Measurements from ENCODE around the gene NOX5.

The NOX5 gene

DNA sequence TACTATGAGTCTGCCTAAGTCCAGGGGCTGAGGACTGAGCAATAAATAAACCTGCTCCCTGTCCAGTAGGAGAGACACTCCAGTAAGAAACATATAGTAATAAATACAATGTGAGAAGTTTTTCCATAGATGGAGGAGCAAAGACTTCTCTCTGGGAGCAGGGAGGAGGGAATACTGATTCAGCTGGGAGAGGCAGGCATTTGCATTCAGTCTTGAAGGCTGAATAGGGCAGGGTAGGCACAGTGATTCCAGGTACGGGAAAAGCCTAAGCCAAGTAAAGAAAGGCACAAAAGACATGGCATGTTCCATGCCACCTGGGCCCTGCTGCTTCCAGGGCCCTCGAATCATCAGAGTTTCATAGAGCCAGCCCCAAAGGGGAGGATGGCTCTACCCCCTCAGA is 86.3 kb downstream of the NOX5 start:
- no peak for DNase-seq

DNA sequence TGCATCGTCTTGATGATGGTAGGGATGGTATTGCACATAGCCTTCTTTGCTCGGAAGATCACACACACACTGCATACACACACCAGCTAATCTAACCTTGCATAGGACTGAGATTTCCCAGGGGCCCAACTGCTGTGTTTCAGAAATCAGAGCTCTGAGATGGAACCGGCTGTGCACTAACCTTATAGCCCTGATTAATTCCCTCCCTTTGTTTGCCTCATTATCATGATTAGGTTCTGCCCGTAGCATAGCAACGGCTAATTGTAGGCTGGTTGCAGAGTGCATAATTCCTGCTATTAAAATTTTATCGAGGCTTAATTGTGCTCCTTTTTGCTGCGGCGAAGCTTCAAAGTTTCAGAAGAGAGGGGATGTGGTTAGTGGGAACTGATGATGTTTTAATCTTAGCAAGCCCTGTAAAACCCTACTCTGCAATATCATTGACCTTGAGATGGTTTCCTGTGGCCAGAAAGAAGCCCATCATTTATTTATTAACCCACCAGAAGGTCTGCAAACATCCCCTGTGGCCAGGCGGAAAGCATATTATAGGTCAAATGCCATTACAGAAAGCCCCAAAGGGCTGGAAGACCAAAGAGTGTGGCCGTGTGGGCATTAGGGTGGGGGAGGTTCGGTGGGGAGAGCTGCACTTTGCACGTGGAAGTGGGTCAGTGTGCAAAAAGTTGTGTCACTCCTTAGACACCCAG is 89.7 kb downstream of the NOX5 start:
- no peak for DNase-seq

DNA sequence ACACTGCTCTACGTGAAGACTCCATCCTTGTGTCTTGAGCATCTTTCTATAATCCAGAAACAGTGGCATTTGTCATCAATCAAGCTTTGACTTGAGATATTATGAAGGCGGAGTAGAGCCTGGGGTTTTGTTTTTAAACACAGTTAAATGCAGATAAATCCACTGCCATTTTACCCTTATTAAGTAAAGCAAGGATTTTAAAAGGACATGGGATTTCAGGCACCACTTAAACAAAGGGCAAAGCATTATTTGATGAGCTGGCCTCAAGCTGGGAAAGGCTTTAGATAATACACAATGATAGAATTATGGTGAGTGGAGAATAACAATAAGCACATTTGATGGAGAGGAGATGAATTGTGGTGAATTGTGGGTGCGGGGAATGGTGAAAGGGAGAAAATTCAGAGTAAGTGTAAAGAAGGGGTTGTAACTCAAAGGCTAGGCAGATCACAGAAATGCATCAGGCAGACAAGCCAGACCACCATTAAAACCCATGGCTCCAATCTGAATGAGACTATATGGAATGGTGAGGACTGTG is 91.0 kb downstream of the NOX5 start:
- DNase-seq, result no peak

GRCh38 chr15:69107025-69107620 is 92.6 kb downstream of the NOX5 start:
- no peak for DNase-seq

Data from right kidney (tissue), 1 donor.